Right atrium auricular region (tissue), 2 donors: ENCODE results near the gene PIK3R1. TPM values are rescaled to one million over a fixed set of nuclear protein-coding genes. Genes with fewer than 3 reads are reported as not detected.

Experiments
- DNase-seq: peaks from one replicate; pipeline ENCODE4 v3.0.0-alpha.2; 2019; ENCODE audit warnings: low spot score
- H3K27ac ChIP-seq, 2 donors: fragments of 200-600 bp; sonication (generic); 1 replicate in 1 of 2; 2 replicates in 1 of 2; pipeline ENCODE4 v1.5.1; 2016 to 2019
- H3K27me3 ChIP-seq, 2 donors: fragments of 200-600 bp; sonication (generic); one replicate each; pipeline versions ENCODE4 v1.5.1 to v1.6.0; 2017 to 2019
- H3K36me3 ChIP-seq: fragments of 200-600 bp; sonication (generic); one replicate; pipeline ENCODE4 v1.5.1; 2016
- H3K4me1 ChIP-seq, 2 donors: fragments of 200-600 bp; sonication (generic); one replicate each; pipeline versions ENCODE4 v1.5.1 to v1.6.0; 2017 to 2019
- H3K4me3 ChIP-seq, 2 donors: fragments of 200-600 bp; sonication (generic); 1 replicate in 1 of 2; 2 replicates in 1 of 2; pipeline ENCODE4 v1.5.1; 2017 to 2019; ENCODE audit warnings: mild to moderate bottlenecking in 1 of 2, moderate library complexity in 1 of 2
- H3K9me3 ChIP-seq, 2 donors: fragments of 200-600 bp; sonication (generic); one replicate each; pipeline ENCODE4 v1.5.1; 2019
- CTCF ChIP-seq, 2 donors: fragments of 200-600 bp; sonication (generic); IDR thresholded peaks; one replicate each; pipeline ENCODE4 v1.5.1; 2019; ENCODE audit warnings: antibody characterized with exemption in 2 of 2
- total RNA-seq, 2 donors: library from RNA; depleted of rRNA; stranded (reverse); fragments of >200 nt; gene quantifications; one replicate each; pipeline ENCODE4 v1.1.0, GENCODE V29; 2016

Gene PIK3R1
- total RNA-seq, 2 donors from 2014 or later, result 87.0 to 91.1 TPM

DNA sequence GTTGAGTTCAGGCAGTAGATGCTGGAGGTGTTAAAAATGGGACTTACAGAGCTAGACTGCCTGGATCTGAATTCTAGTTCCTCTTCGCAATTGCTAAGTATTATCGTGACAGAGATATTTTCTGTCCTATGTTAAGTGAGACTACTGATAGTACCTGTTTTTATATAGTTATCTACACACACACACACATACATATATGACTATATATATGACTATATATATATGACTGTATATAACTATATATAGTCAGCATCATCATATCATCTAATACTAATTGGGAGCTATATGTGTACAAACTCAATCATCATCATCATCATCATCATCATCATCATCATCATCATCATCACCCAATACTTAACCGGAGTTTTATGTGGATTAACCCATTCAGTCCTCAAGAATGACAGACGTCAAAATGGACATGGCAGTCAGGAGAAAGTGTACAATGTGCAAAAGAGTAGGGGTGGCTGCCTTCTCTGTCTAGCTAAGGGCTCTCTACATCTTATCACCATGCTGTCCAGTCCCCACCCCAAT is 7.3 kb downstream of the PIK3R1 start:
- no peak overlapping the region for H3K4me3 ChIP-seq
- H3K4me1 ChIP-seq, result peaks cover 0 to 76% of the 10 kb centered on the region in 2 donors
- no peak overlapping the region for H3K27ac ChIP-seq

GRCh38 chr5:68223904-68224303 is 8.3 kb downstream of the PIK3R1 start:
- peaks cover 0 to 9% of the 10 kb centered on the region in 2 donors for H3K9me3 ChIP-seq
- DNase-seq, result no peak
- no peak for TF ChIP-seq CTCF (IDR thresholded peaks at IDR 0.05)
- H3K4me3 ChIP-seq, result no peak overlapping the region
- peaks cover 19% of the 10 kb centered on the region for H3K36me3 ChIP-seq
- H3K27me3 ChIP-seq, result no peaks in the 10 kb centered on the region
- H3K27ac ChIP-seq, result peak overlapping the region in 1 of 2 donors; percentile 13
- H3K4me1 ChIP-seq, result peaks cover 0 to 72% of the 10 kb centered on the region in 2 donors

More for the DNA sequence above, 7.3 kb downstream of the PIK3R1 start:
- H3K36me3 ChIP-seq, result peaks cover 17% of the 10 kb centered on the region
- no peak for TF ChIP-seq CTCF (IDR thresholded peaks at IDR 0.05)
- no peak for DNase-seq
- H3K9me3 ChIP-seq, result peaks cover 0 to 9% of the 10 kb centered on the region in 2 donors
- H3K27me3 ChIP-seq, result no peaks in the 10 kb centered on the region

DNA sequence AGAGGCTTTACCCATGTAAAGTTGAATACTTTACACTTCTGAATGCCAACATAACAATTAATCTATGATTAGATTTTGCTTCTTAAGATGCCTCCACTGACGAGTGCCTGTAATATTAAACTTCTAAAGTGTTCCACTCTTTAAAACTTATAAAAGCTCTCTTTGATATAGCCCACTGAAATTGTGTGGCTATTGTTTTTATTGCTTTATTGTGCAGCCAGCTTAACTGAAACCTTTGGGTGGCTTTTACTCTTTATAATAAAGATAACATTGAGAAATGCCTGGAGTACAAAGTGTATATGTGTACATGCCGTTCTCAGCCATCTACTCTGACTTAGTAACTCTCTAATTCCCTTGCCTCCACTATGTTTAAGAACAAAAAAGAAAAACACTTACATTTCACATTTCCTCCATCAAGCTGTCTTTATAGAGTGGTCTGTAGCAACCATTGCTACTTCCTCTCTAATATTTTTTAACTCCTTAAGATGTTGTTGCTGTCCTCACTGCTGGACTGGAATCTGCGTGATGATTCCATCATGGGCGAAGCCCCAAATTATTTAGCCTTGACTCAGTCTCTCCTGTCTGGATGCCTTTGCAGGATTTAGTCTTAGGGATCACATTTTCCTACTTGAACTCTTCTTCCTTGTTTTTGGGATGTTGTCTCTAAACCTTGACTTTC is 9.1 kb downstream of the PIK3R1 start:
- H3K27me3 ChIP-seq, result no peaks in the 10 kb centered on the region
- H3K4me1 ChIP-seq, result peaks cover 0 to 74% of the 10 kb centered on the region in 2 donors
- no peak for DNase-seq
- TF ChIP-seq CTCF (IDR thresholded peaks at IDR 0.05), result no peak
- H3K4me3 ChIP-seq, result no peak overlapping the region
- peak overlapping the region; percentile 58 to 62 for H3K27ac ChIP-seq
- peaks cover 0 to 9% of the 10 kb centered on the region in 2 donors for H3K9me3 ChIP-seq
- peaks cover 19% of the 10 kb centered on the region for H3K36me3 ChIP-seq

GRCh38 chr5:68225188-68225910 is 9.8 kb downstream of the PIK3R1 start:
- Histone ChIP-seq H3K27ac (peak overlapping the region; percentile 58 to 62), H3K4me1 (peaks cover 0 to 76% of the 10 kb centered on the region in 2 donors), H3K36me3 (peaks cover 19% of the 10 kb centered on the region), H3K4me3 (peak overlapping the region in 1 of 2 donors; percentile 9), H3K9me3 (peaks cover 0 to 9% of the 10 kb centered on the region in 2 donors), H3K27me3 (no peaks in the 10 kb centered on the region)
- DNase-seq, result peak; percentile 89
- TF ChIP-seq CTCF (IDR thresholded peaks at IDR 0.05), result no peak

DNA sequence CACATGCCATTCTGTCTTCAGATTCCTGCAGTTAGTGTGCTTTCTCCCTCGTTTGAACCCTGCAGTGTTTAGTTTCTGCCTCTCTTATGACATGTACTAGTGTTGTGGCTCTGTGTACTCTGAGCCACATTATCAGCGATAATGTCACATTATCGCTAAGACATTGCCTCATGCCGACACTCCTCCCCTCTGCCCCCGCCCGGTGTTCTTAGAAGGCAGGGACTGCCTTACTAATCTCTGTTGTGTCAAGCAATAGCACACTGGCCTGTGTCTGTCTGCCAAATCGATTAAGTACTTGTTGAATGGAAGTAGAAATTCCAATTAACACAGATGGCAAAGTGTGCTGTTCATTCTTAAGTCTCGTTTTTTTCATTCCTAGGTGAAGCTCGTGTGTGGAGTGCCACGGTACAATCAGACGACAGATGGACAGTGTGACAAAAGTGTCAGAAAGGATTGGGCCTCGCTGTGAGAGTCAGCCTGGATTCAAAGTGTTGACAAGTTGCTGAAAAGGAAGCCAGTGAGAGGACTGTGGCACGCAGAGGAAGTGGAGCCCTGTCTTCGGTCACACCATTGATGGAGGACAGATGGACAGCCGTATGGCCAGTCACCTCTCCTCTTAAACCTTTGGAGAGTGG is 10.5 kb downstream of the PIK3R1 start:
- Histone ChIP-seq H3K27ac (peak overlapping the region; percentile 58 to 62), H3K27me3 (no peaks in the 10 kb centered on the region), H3K4me1 (peaks cover 0 to 81% of the 10 kb centered on the region in 2 donors), H3K9me3 (peaks cover 0 to 4% of the 10 kb centered on the region in 2 donors), H3K4me3 (peak overlapping the region in 1 of 2 donors; percentile 9), H3K36me3 (peaks cover 24% of the 10 kb centered on the region)
- DNase-seq, result no peak
- TF ChIP-seq CTCF (IDR thresholded peaks at IDR 0.05), result no peak
